ENCODE results near the gene NR1D1. TPM values are rescaled to one million over a fixed set of nuclear protein-coding genes. Genes with fewer than 3 reads are reported as not detected.

The NR1D1 gene
- total RNA-seq, 1 experiment from 2014 or later: 63.7 TPM

GRCh38 chr17:40074871-40075200 is 25.6 kb downstream of the NR1D1 start (continued):
- no peak for TF ChIP-seq ZBTB33 (IDR thresholded peaks at IDR 0.05; ENCODE audit: extremely low read depth, insufficient replicate concordance, low read length)

- POLR2A ChIA-PET: interaction anchor here (1.0 to 1.8 kb wide), 2 partner anchors 25 to 26 kb away, joined by 3 to 18 read pairs; partner anchors contain the start of gene NR1D1
- intact Hi-C loops (cut with micrococcal nuclease): no loop called here
- H3K9me2 ChIP-seq (ENCODE audit: insufficient read depth): no peaks in the 10 kb centered on the region
Observed at GRCh38 chr17:40074175-40074512, 26.2 kb downstream of the NR1D1 start.

More at GRCh38 chr17:40074175-40074512, 26.2 kb downstream of the NR1D1 start:
- RAD21 ChIA-PET (ENCODE audit: low non-redundant PET in 1 of 2, low total read pairs in 2 of 2, uncharacterized antibody in 2 of 2, unreplicated experiment in 2 of 2): no interaction called here
- TF ChIP-seq JUND (IDR thresholded peaks at IDR 0.05) (no peak), POLR2AphosphoS5 (IDR thresholded peaks at IDR 0.05; ENCODE audit: low read depth, low read length) (no peak), FOSL1 (IDR thresholded peaks at IDR 0.05; ENCODE audit: low read depth) (no peak), REST (IDR thresholded peaks at IDR 0.05; ENCODE audit: low read depth) (no peak), EZH2phosphoT487 (IDR thresholded peaks at IDR 0.05; ENCODE audit: borderline replicate concordance) (no peak), EGR1 (IDR thresholded peaks at IDR 0.05; ENCODE audit: low read depth) (no peak), CTCF (IDR thresholded peaks at IDR 0.05 in 2 of 3, conservative IDR thresholded peaks at IDR 0.05 in 1 of 3; ENCODE audit: borderline replicate concordance in 1 of 3, insufficient read depth in 1 of 3, low read depth in 2 of 3, low read length in 2 of 3) (no peak), ZFX (IDR thresholded peaks at IDR 0.05) (no peak), SP1 (IDR thresholded peaks at IDR 0.05; ENCODE audit: low read depth) (no peak), RAD21 (IDR thresholded peaks at IDR 0.05; ENCODE audit: low read depth) (no peak), ELF1 (IDR thresholded peaks at IDR 0.05; ENCODE audit: borderline replicate concordance, low read depth) (no peak), SIN3A (IDR thresholded peaks at IDR 0.05; ENCODE audit: low read depth) (no peak), CBX3 (IDR thresholded peaks at IDR 0.05; ENCODE audit: low read depth) (no peak), ATF3 (IDR thresholded peaks at IDR 0.05) (no peak), EZH2 (IDR thresholded peaks at IDR 0.05) (no peak), ZNF274 (IDR thresholded peaks at IDR 0.05; ENCODE audit: low read depth, low read length) (no peak)
- Histone ChIP-seq H3K27ac (ENCODE audit: low read depth, low read length) (no peak overlapping the region), H2AFZ (ENCODE audit: low read depth, low read length, poor library complexity, severe bottlenecking) (no peak overlapping the region), H3K9ac (ENCODE audit: low read length) (no peak overlapping the region), H3K27me3 (ENCODE audit: insufficient read depth, low read length) (no peaks in the 10 kb centered on the region), H3K4me2 (ENCODE audit: low read length) (no peak overlapping the region), H3K36me3 (ENCODE audit: control insufficient read depth in 1 of 2, insufficient read depth in 2 of 2, low read length in 2 of 2) (no peaks in the 10 kb centered on the region), H3K79me2 (ENCODE audit: insufficient read depth, low read length) (peaks cover 3% of the 10 kb centered on the region; the same call in 1 of the 2 replicates), H3K4me1 (ENCODE audit: control insufficient read depth in 1 of 2, insufficient read depth in 2 of 2, low read length in 2 of 2) (peaks cover 62 to 64% of the 10 kb centered on the region in 2 experiments), H3K4me3 (replicated peaks in 1 of 2; ENCODE audit: low read depth in 1 of 2, low read length in 2 of 2) (no peak overlapping the region), H4K20me1 (ENCODE audit: insufficient read depth) (no peaks in the 10 kb centered on the region), H3K9me3 (ENCODE audit: control insufficient read depth in 1 of 2, insufficient read depth in 1 of 2, low read depth in 1 of 2, low read length in 2 of 2) (no peaks in the 10 kb centered on the region)
- CTCF ChIA-PET: interaction anchor here (1.8 to 2.7 kb wide), 4 partner anchors 9 to 39 kb away, joined by 5 to 36 read pairs (median 12); no protein-coding TSS in a partner anchor
- no peak for DNase-seq (ENCODE audit: low read depth, low spot score)
- no peak for ATAC-seq
- no TSS peak for BruUV-seq (replicated peaks)
